HepG2 (cell line): ENCODE results near the gene MGAT5. TPM values are rescaled to one million over a fixed set of nuclear protein-coding genes. Genes with fewer than 3 reads are reported as not detected.

Source experiments
- ARID2 ChIP-seq: sonication (generic); formaldehyde crosslinking; IDR thresholded peaks from 2 replicates; pipeline ENCODE4 v1.8.1; 2022; ENCODE audit warnings: mild to moderate bottlenecking, missing genetic modification reagents, borderline replicate concordance
- ATAD3A ChIP-seq: sonication (generic); formaldehyde crosslinking; IDR thresholded peaks from 2 replicates; pipeline ENCODE4 v1.4.0; 2020; ENCODE audit warnings: missing genetic modification reagents
- CENPX ChIP-seq: sonication (generic); formaldehyde crosslinking; IDR thresholded peaks from 2 replicates; pipeline ENCODE4 v1.9.0; 2021; ENCODE audit warnings: mild to moderate bottlenecking, missing genetic modification reagents, moderate library complexity
- GATA4 ChIP-seq: sonication (generic); IDR thresholded peaks from 2 replicates; pipeline ENCODE4 v1.6.1; 2016; ENCODE audit warnings: antibody characterized with exemption, low read depth, borderline replicate concordance
- GATAD2A ChIP-seq: IDR thresholded peaks from 2 replicates; pipeline ENCODE4 v1.6.1; 2016
- JUN ChIP-seq: sonication (generic); formaldehyde crosslinking; IDR thresholded peaks from 2 replicates; pipeline ENCODE4 v1.4.0; 2020; ENCODE audit warnings: mild to moderate bottlenecking, missing genetic modification reagents
- JUNB ChIP-seq: sonication (generic); formaldehyde crosslinking; IDR thresholded peaks from 2 replicates; pipeline ENCODE4 v1.8.0; 2022; ENCODE audit warnings: missing genetic modification reagents, mild to moderate bottlenecking, borderline replicate concordance
- KLF16 ChIP-seq, 2 experiments: sonication (generic) in 1 of 2; formaldehyde crosslinking in 1 of 2; IDR thresholded peaks; 2 replicates each; pipeline versions ENCODE4 v1.6.1 to v1.8.0; 2016 to 2023; ENCODE audit warnings: missing genetic modification reagents in 2 of 2, missing compliant biosample characterization in 1 of 2
- MAF1 ChIP-seq: sonication (generic); formaldehyde crosslinking; IDR thresholded peaks from 2 replicates; pipeline ENCODE4 v1.5.0; 2020; ENCODE audit warnings: missing genetic modification reagents, borderline replicate concordance
- NRL ChIP-seq: sonication (generic); formaldehyde crosslinking; IDR thresholded peaks from 2 replicates; pipeline ENCODE4 v1.5.0; 2020; ENCODE audit warnings: missing genetic modification reagents, mild to moderate bottlenecking, moderate library complexity, borderline replicate concordance
- RELA ChIP-seq: sonication (generic); formaldehyde crosslinking; IDR thresholded peaks from 2 replicates; pipeline ENCODE4 v1.4.0; 2020; ENCODE audit warnings: missing genetic modification reagents
- SAP130 ChIP-seq: IDR thresholded peaks from 2 replicates; pipeline ENCODE4 v1.6.1; 2016; ENCODE audit warnings: low read depth
- SOX6 ChIP-seq, 2 experiments: fragments of 450-650 bp in 1 of 2; sonication (generic) in 1 of 2; formaldehyde crosslinking in 1 of 2; IDR thresholded peaks; 2 replicates each; pipeline versions ENCODE4 v1.4.0 to v1.6.1; 2017 to 2020; ENCODE audit warnings: antibody characterized with exemption in 1 of 2, mild to moderate bottlenecking in 1 of 2, missing genetic modification reagents in 1 of 2
- STAT5B ChIP-seq: sonication (generic); formaldehyde crosslinking; IDR thresholded peaks from 2 replicates; pipeline ENCODE4 v1.4.0; 2020; ENCODE audit warnings: missing genetic modification reagents
- TBX2 ChIP-seq: sonication (generic); formaldehyde crosslinking; IDR thresholded peaks from 2 replicates; pipeline ENCODE4 v1.5.0; 2020; ENCODE audit warnings: missing genetic modification reagents, mild to moderate bottlenecking, borderline replicate concordance
- THAP11 ChIP-seq: IDR thresholded peaks from 2 replicates; pipeline ENCODE4 v1.6.1; 2016; ENCODE audit warnings: missing biosample characterization, missing genetic modification reagents
- ZBTB1 ChIP-seq: sonication (generic); formaldehyde crosslinking; IDR thresholded peaks from 2 replicates; pipeline ENCODE4 v1.4.0; 2020; ENCODE audit warnings: missing genetic modification reagents, borderline replicate concordance
- ZMAT3 ChIP-seq: sonication (generic); formaldehyde crosslinking; conservative IDR thresholded peaks from 2 replicates; pipeline ENCODE4 v1.7.0; 2021; ENCODE audit warnings: missing genetic modification reagents
- ZNF20 ChIP-seq: sonication (generic); formaldehyde crosslinking; IDR thresholded peaks from 2 replicates; pipeline ENCODE4 v1.4.0; 2020; ENCODE audit warnings: mild to moderate bottlenecking, moderate library complexity, missing genetic modification reagents
- ZNF572 ChIP-seq: sonication (generic); formaldehyde crosslinking; IDR thresholded peaks from 2 replicates; pipeline ENCODE4 v1.5.1; 2020; ENCODE audit warnings: mild to moderate bottlenecking, missing genetic modification reagents
- ZNF768 ChIP-seq: sonication (generic); formaldehyde crosslinking; IDR thresholded peaks from 2 replicates; pipeline ENCODE4 v1.4.0; 2020; ENCODE audit warnings: missing genetic modification reagents
- ZNF850 ChIP-seq: sonication (generic); formaldehyde crosslinking; conservative IDR thresholded peaks from 2 replicates; pipeline ENCODE4 v1.9.0; 2021; ENCODE audit warnings: mild to moderate bottlenecking, missing genetic modification reagents
- polyA plus RNA-seq, 8 experiments: library from polyadenylated mRNA; depleted of rRNA in 3 of 8; stranded (reverse) in 7 of 8; unstranded in 1 of 8; fragments of >200 nt; fragmentation: Illumina TruSeq in 4 of 8; extraction: Trizol in 4 of 8; gene quantifications; 2 replicates each; pipeline versions ENCODE4 v1.2.1 to v1.2.3, GENCODE V29; 2011 to 2016; ENCODE audit warnings: low read depth in 4 of 8, missing spikeins in 1 of 8, mixed read lengths in 1 of 8; ENCODE audit not compliant: insufficient read depth in 1 of 8
- total RNA-seq, 5 experiments: library from RNA; depleted of rRNA; stranded (reverse); fragments of >200 nt; fragmentation: Illumina TruSeq; extraction: Trizol; gene quantifications; 2 replicates each; pipeline ENCODE4 v1.2.3, GENCODE V29; 2016; ENCODE audit warnings: low read depth in 1 of 5
- TF ChIP-seq, protein P1 (sequence below): sonication (generic); formaldehyde crosslinking; IDR thresholded peaks from 2 replicates; pipeline ENCODE4 v1.5.0; 2020; ENCODE audit warnings: mild to moderate bottlenecking, missing genetic modification reagents, borderline replicate concordance
- TF ChIP-seq, protein P2 (sequence below): sonication (generic); formaldehyde crosslinking; IDR thresholded peaks from 2 replicates; pipeline ENCODE4 v1.4.0; 2020; ENCODE audit warnings: mild to moderate bottlenecking, missing genetic modification reagents
- TF ChIP-seq, protein P3 (sequence below): IDR thresholded peaks from 2 replicates; pipeline ENCODE4 v1.6.1; 2018; ENCODE audit warnings: missing genetic modification reagents, mild to moderate bottlenecking, missing compliant biosample characterization
- TF ChIP-seq, protein P4 (sequence below): fragments of 450-650 bp; IDR thresholded peaks from 2 replicates; pipeline ENCODE4 v1.6.1; 2017

The MGAT5 gene
- total and polyA plus RNA-seq, 2 of the 13 experiments (the other 11 are each of a cell fraction or from before 2014, with no cell fraction given) = 33.1 to 60.2 TPM

DNA sequence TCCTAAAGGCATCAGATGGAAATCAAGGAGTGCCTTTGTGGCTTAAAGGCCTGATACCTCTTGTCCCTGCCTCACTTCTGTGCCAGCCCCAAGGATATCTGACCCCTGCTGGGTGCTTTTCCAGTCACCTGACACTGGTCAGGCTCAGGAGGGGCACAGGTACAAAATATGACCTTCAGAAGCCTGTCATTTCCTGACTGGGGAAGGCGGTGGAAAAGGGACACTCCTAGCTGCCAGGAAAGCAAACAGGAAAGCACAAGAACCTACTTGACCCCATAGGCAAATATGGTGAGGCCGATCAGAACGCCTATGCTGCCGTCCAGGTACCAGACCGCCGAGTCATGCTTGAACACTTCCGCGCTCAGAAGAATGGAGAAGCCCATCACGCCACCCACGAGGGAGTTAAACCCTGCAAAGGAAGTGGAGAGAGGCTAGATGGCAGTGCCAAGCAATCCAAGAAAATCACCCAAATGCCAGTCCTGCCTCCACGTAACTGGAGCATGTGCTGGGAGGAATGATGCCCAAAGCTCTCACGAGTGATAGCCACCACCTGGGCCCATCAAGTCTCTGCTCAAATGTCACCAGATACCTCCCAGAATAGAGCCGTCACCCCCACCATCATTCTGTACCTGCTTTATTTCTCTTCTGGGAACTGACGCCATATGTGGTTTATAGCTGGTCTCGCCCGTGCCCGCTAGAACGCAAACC lies 204.0 kb downstream of the MGAT5 start (continued):
- no peak for TF ChIP-seq JUNB (CRISPR knock-in tag)
- TF ChIP-seq GATA4 = no peak
- TF ChIP-seq STAT5B (CRISPR knock-in tag) = no peak
- no peak for TF ChIP-seq KLF16 (CRISPR knock-in tag; IDR thresholded peaks at IDR 0.05)
- TF ChIP-seq, protein P1, sequence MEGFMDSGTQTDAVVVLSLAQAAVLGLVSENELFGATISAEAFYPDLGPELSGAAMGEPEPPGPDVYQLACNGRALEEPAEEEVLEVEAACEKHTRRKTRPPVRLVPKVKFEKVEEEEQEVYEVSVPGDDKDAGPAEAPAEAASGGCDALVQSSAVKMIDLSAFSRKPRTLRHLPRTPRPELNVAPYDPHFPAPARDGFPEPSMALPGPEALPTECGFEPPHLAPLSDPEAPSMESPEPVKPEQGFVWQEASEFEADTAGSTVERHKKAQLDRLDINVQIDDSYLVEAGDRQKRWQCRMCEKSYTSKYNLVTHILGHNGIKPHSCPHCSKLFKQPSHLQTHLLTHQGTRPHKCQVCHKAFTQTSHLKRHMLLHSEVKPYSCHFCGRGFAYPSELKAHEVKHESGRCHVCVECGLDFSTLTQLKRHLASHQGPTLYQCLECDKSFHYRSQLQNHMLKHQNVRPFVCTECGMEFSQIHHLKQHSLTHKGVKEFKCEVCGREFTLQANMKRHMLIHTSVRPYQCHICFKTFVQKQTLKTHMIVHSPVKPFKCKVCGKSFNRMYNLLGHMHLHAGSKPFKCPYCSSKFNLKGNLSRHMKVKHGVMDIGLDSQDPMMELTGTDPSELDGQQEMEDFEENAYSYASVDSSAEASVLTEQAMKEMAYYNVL = no peak; the same call in 1 of the 2 replicates
- no peak for TF ChIP-seq NRL (CRISPR knock-in tag)
- TF ChIP-seq TBX2 (CRISPR knock-in tag) = peak; percentile 73; the same call in 1 of the 2 replicates
- peak; percentile 73 for TF ChIP-seq GATAD2A (CRISPR knock-in tag)
- TF ChIP-seq, protein P2, sequence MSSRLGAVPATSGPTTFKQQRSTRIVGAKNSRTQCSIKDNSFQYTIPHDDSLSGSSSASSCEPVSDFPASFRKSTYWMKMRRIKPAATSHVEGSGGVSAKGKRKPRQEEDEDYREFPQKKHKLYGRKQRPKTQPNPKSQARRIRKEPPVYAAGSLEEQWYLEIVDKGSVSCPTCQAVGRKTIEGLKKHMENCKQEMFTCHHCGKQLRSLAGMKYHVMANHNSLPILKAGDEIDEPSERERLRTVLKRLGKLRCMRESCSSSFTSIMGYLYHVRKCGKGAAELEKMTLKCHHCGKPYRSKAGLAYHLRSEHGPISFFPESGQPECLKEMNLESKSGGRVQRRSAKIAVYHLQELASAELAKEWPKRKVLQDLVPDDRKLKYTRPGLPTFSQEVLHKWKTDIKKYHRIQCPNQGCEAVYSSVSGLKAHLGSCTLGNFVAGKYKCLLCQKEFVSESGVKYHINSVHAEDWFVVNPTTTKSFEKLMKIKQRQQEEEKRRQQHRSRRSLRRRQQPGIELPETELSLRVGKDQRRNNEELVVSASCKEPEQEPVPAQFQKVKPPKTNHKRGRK (CRISPR knock-in tag) = no peak
- TF ChIP-seq THAP11 (CRISPR knock-in tag) = peak; percentile 28; the same call in 1 of the 2 replicates
- TF ChIP-seq ZBTB1 (CRISPR knock-in tag) = no peak
- no peak for TF ChIP-seq ARID2 (CRISPR knock-in tag)
- TF ChIP-seq SOX6 (IDR thresholded peaks at IDR 0.05) = no peak
- peak; percentile 68 for TF ChIP-seq SOX6 (CRISPR knock-in tag; IDR thresholded peaks at IDR 0.05)
- TF ChIP-seq ZNF768 (CRISPR knock-in tag) = no peak
- TF ChIP-seq ZNF850 (CRISPR knock-in tag) = no peak
- TF ChIP-seq, protein P3, sequence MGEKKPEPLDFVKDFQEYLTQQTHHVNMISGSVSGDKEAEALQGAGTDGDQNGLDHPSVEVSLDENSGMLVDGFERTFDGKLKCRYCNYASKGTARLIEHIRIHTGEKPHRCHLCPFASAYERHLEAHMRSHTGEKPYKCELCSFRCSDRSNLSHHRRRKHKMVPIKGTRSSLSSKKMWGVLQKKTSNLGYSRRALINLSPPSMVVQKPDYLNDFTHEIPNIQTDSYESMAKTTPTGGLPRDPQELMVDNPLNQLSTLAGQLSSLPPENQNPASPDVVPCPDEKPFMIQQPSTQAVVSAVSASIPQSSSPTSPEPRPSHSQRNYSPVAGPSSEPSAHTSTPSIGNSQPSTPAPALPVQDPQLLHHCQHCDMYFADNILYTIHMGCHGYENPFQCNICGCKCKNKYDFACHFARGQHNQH (CRISPR knock-in tag) = peak; percentile 74
- TF ChIP-seq ZNF20 = no peak
- TF ChIP-seq CENPX = no peak
- TF ChIP-seq ATAD3A (CRISPR knock-in tag) = no peak
- no peak; the same call in 1 of the 2 replicates for TF ChIP-seq RELA
- no peak for TF ChIP-seq MAF1 (CRISPR knock-in tag)
- TF ChIP-seq, protein P4, sequence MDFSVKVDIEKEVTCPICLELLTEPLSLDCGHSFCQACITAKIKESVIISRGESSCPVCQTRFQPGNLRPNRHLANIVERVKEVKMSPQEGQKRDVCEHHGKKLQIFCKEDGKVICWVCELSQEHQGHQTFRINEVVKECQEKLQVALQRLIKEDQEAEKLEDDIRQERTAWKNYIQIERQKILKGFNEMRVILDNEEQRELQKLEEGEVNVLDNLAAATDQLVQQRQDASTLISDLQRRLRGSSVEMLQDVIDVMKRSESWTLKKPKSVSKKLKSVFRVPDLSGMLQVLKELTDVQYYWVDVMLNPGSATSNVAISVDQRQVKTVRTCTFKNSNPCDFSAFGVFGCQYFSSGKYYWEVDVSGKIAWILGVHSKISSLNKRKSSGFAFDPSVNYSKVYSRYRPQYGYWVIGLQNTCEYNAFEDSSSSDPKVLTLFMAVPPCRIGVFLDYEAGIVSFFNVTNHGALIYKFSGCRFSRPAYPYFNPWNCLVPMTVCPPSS = no peak
- TF ChIP-seq SAP130 (CRISPR knock-in tag) = peak; percentile 69
- no peak for TF ChIP-seq JUN (CRISPR knock-in tag)
- TF ChIP-seq ZNF572 = no peak
- no peak for TF ChIP-seq ZMAT3 (CRISPR knock-in tag)
